PC-3 (cell line): ENCODE measurements around the gene PSG7. TPM values are rescaled to one million over a fixed set of nuclear protein-coding genes. Genes with fewer than 3 reads are reported as not detected.
"Not testable (repeated sequence)": the region's sequence is repeated elsewhere in the genome, so short reads cannot be mapped to it uniquely, and the experiment has no call there.

Source experiments
- ATAC-seq: fragments of 200-7000 bp; cut with Tn5 transposase; 2 replicates; pipeline ENCODE4 v1.9.1; 2020; ENCODE audit warnings: mild to moderate bottlenecking, moderate library complexity
- BruUV-seq: library from RNA; stranded (reverse); fragments of 400-500 nt; replicated peaks from 2 replicates; lab custom pipeline; 2021; lab: Mats Ljungman, UMichigan
- CTCF ChIA-PET: fragments of 300-600 bp; sonication (Branson Sonifier 250); formaldehyde crosslinking; loops from one replicate; lab custom pipeline; 2022; ENCODE audit warnings: antibody characterized with exemption; lab: Charles Lee
- POLR2A ChIA-PET: fragments of 300-600 bp; sonication (Branson Sonifier 250); formaldehyde crosslinking; loops from one replicate; lab custom pipeline; 2022; ENCODE audit warnings: antibody characterized with exemption; ENCODE audit not compliant: unreplicated experiment; lab: Charles Lee
- DNase-seq: peaks from one replicate; pipeline ENCODE4 v3.0.0-alpha.2; 2015
- H2AFZ ChIP-seq: fragments of 300-600 bp; sonication (generic); 2 replicates; pipeline ENCODE4 v1.6.0; 2016; ENCODE audit warnings: antibody characterized with exemption, low read length
- H3F3A ChIP-seq: fragments of 300-600 bp; sonication (generic); one replicate; pipeline ENCODE4 v1.6.0; 2017; ENCODE audit warnings: antibody characterized with exemption, low read length, control low read depth, mild to moderate bottlenecking; ENCODE audit not compliant: unreplicated experiment
- H3K27ac ChIP-seq: fragments of 300-600 bp; sonication (generic); 2 replicates; pipeline ENCODE4 v1.5.1; 2016; ENCODE audit warnings: mild to moderate bottlenecking, low read length
- H3K27me3 ChIP-seq: fragments of 300-600 bp; sonication (generic); 2 replicates; pipeline ENCODE4 v1.6.1; 2016; ENCODE audit warnings: low read length, mixed read lengths
- H3K36me3 ChIP-seq: fragments of 300-600 bp; sonication (generic); 2 replicates; pipeline ENCODE4 v1.6.1; 2016; ENCODE audit warnings: low read depth, mixed run types, low read length, mixed read lengths
- H3K4me1 ChIP-seq: fragments of 300-600 bp; sonication (generic); 2 replicates; pipeline ENCODE4 v1.5.1; 2016; ENCODE audit warnings: low read length; ENCODE audit not compliant: insufficient read depth
- H3K4me2 ChIP-seq: fragments of 300-600 bp; sonication (generic); 2 replicates; pipeline ENCODE4 v1.6.0; 2016; ENCODE audit warnings: low read length
- H3K4me3 ChIP-seq: fragments of 300-600 bp; sonication (generic); 2 replicates; pipeline ENCODE4 v1.5.1; 2016; ENCODE audit warnings: mild to moderate bottlenecking, low read length, mixed read lengths
- H3K79me2 ChIP-seq: fragments of 300-600 bp; sonication (generic); 2 replicates; pipeline ENCODE4 v1.6.1; 2017; ENCODE audit warnings: low read length, mixed read lengths
- H3K9ac ChIP-seq: fragments of 300-600 bp; sonication (generic); 2 replicates; pipeline ENCODE4 v1.6.0; 2016; ENCODE audit warnings: mild to moderate bottlenecking, low read length
- H3K9me2 ChIP-seq: fragments of 300-600 bp; sonication (generic); replicated peaks from 2 replicates; pipeline ENCODE4 v1.6.1; 2016; ENCODE audit warnings: mixed run types, low read length, mixed read lengths
- H3K9me3 ChIP-seq: fragments of 300-600 bp; sonication (generic); 2 replicates; pipeline ENCODE4 v1.6.1; 2016; ENCODE audit warnings: low read length, mixed read lengths
- H4K20me1 ChIP-seq: fragments of 300-600 bp; sonication (generic); 2 replicates; pipeline ENCODE4 v1.6.1; 2016; ENCODE audit warnings: low read length, mixed read lengths
- intact Hi-C: fragments of 100-400 bp; cut with micrococcal nuclease; formaldehyde crosslinking; loops from 2 replicates; pipeline ENCODE4 v1.9.0; 2023
- total RNA-seq: library from RNA; depleted of rRNA; stranded (reverse); fragments of >200 nt; gene quantifications from 2 replicates; pipeline ENCODE4 v1.2.3, GENCODE V29; 2014; rRNA removed

Gene PSG7
- total RNA-seq, 1 experiment from 2014 or later, result not detected

GRCh38 chr19:42874901-42875813, 61.9 kb downstream of the PSG7 start:
- peak; percentile 51; the same call in 1 of the 2 replicates for ATAC-seq
- H3K9me2 ChIP-seq, CTCF ChIA-PET, H3K79me2 ChIP-seq, H3K36me3 ChIP-seq, H3K9ac ChIP-seq, H3F3A ChIP-seq, H3K4me3 ChIP-seq, H3K9me3 ChIP-seq, H4K20me1 ChIP-seq, H2AFZ ChIP-seq, H3K27me3 ChIP-seq, intact Hi-C loops, BruUV-seq, POLR2A ChIA-PET: not testable (repeated sequence)
- Histone ChIP-seq H3K4me2 (peak overlapping the region; percentile 22; the same call in 1 of the 2 replicates), H3K27ac (peak overlapping the region; percentile 85), H3K4me1 (peaks cover 20% of the 10 kb centered on the region)
- peak; percentile 58 for DNase-seq

GRCh38 chr19:42874136-42874535, 62.9 kb downstream of the PSG7 start:
- POLR2A ChIA-PET, intact Hi-C loops, H3K9ac ChIP-seq, H3K79me2 ChIP-seq, H3K4me3 ChIP-seq, H3K36me3 ChIP-seq, H3K9me2 ChIP-seq, BruUV-seq, H3K4me2 ChIP-seq, CTCF ChIA-PET, H3K9me3 ChIP-seq, H3K27me3 ChIP-seq, ATAC-seq, DNase-seq, H4K20me1 ChIP-seq, H3F3A ChIP-seq, H2AFZ ChIP-seq: not testable (repeated sequence)
- Histone ChIP-seq H3K4me1 (peaks cover 20% of the 10 kb centered on the region), H3K27ac (peak overlapping the region; percentile 85; the same call in 1 of the 2 replicates)

Other genes starting within 250 kb of the PSG7 start
- not detected in 2 replicates for gene PSG3, start 196.7 kb downstream of the PSG7 start, total RNA-seq
- not detected in 2 replicates for gene PSG8, start 171.5 kb downstream of the PSG7 start, total RNA-seq
- not detected in 2 replicates for gene PSG1, start 57.5 kb downstream of the PSG7 start, total RNA-seq
- gene PSG6, start 19.3 kb downstream of the PSG7 start, total RNA-seq, result not detected in 2 replicates
- not detected in 2 replicates for gene PSG11, start 89.3 kb upstream of the PSG7 start, total RNA-seq
- gene PSG2, start 145.5 kb upstream of the PSG7 start, total RNA-seq, result not detected in 2 replicates
- not detected in 2 replicates for gene PSG5, start 249.3 kb upstream of the PSG7 start, total RNA-seq